CD4-positive, alpha-beta memory T cell (primary cell): Measurements from ENCODE around the gene MAP7. TPM values are rescaled to one million over a fixed set of nuclear protein-coding genes. Genes with fewer than 3 reads are reported as not detected.
"Not testable (repeated sequence)": the region's sequence is repeated elsewhere in the genome, so short reads cannot be mapped to it uniquely, and the experiment has no call there.

ENCODE experiments used
- CTCF ChIA-PET: fragments of 350-600 bp; sonication (Branson Sonifier 250); formaldehyde crosslinking; loops from one replicate; lab custom pipeline; 2021; ENCODE audit warnings: inconsistent platforms; ENCODE audit not compliant: partially characterized antibody; lab: Charles Lee
- POLR2A ChIA-PET: fragments of 350-600 bp; sonication (Branson Sonifier 250); formaldehyde crosslinking; loops from one replicate; lab custom pipeline; 2021; ENCODE audit not compliant: partially characterized antibody; lab: Charles Lee
- DNase-seq, 5 donors: peaks; one replicate each; pipeline versions ENCODE4 v3.0.0 to v3.0.0-alpha.2; 2020 to 2022; ENCODE audit warnings: mixed read lengths in 1 of 5
- H3K27ac ChIP-seq: one replicate; pipeline ENCODE4 v1.7.0; 2013; ENCODE audit warnings: low read depth, low read length
- H3K27me3 ChIP-seq: 2 replicates; pipeline ENCODE4 v1.7.0; 2013; ENCODE audit warnings: mild to moderate bottlenecking, low read length, moderate library complexity; ENCODE audit not compliant: insufficient read depth
- H3K36me3 ChIP-seq: 2 replicates; pipeline ENCODE4 v1.7.0; 2013; ENCODE audit warnings: mild to moderate bottlenecking, low read length, moderate library complexity; ENCODE audit not compliant: insufficient read depth
- H3K4me1 ChIP-seq: 2 replicates; pipeline ENCODE4 v1.7.0; 2013; ENCODE audit warnings: mild to moderate bottlenecking, low read length, moderate library complexity; ENCODE audit not compliant: insufficient read depth
- H3K4me3 ChIP-seq, 2 donors: one replicate each; pipeline ENCODE4 v1.7.0; 2013; ENCODE audit warnings: low read length in 2 of 2, mild to moderate bottlenecking in 1 of 2
- H3K9me3 ChIP-seq, 2 donors: one replicate each; pipeline ENCODE4 v1.7.0; 2013; ENCODE audit warnings: low read length in 2 of 2, control low read depth in 1 of 2; ENCODE audit not compliant: control insufficient read depth in 1 of 2
- H3K27ac Mint-ChIP-seq, 7 donors: one replicate each; pipeline ENCODE4 v1.8.0; 2020 to 2021; ENCODE audit warnings: mixed read lengths in 7 of 7, mild to moderate bottlenecking in 6 of 7, inconsistent platforms in 3 of 7, moderate library complexity in 3 of 7
- H3K27me3 Mint-ChIP-seq, 2 donors: one replicate each; pipeline ENCODE4 v1.8.0; 2020 to 2021; ENCODE audit warnings: mixed read lengths in 2 of 2
- H3K36me3 Mint-ChIP-seq, 2 donors: one replicate each; pipeline ENCODE4 v1.8.0; 2020 to 2021; ENCODE audit warnings: mixed read lengths in 2 of 2, inconsistent platforms in 1 of 2, mild to moderate bottlenecking in 1 of 2
- H3K4me1 Mint-ChIP-seq, 4 donors: one replicate each; pipeline ENCODE4 v1.8.0; 2020 to 2021; ENCODE audit warnings: mixed read lengths in 4 of 4, mild to moderate bottlenecking in 1 of 4
- H3K4me3 Mint-ChIP-seq, 8 donors: one replicate each; pipeline ENCODE4 v1.8.0; 2020 to 2021; ENCODE audit warnings: mixed read lengths in 8 of 8, mild to moderate bottlenecking in 7 of 8, moderate library complexity in 6 of 8, inconsistent platforms in 3 of 8
- H3K9me3 Mint-ChIP-seq, 8 donors: one replicate each; pipeline ENCODE4 v1.8.0; 2020 to 2021; ENCODE audit warnings: mixed read lengths in 8 of 8, mild to moderate bottlenecking in 5 of 8, inconsistent platforms in 3 of 8, moderate library complexity in 1 of 8
- intact Hi-C: fragments of 100-400 bp; cut with micrococcal nuclease; formaldehyde crosslinking; loops from one replicate; pipeline ENCODE4 v1.15.1; 2023
- polyA plus RNA-seq, 2 donors: library from polyadenylated mRNA; unstranded; fragments of 300-500 nt; fragmentation: Illumina TruSeq; gene quantifications; one replicate each; pipeline ENCODE4 v1.2.3, GENCODE V29; 2021
- total RNA-seq, 2 experiments: library from RNA; stranded (reverse); gene quantifications; one replicate each; pipeline ENCODE4 v1.2.3, GENCODE V29; 2021

Gene MAP7
- total and polyA plus RNA-seq, 4 experiments from 2014 or later = 0.55 to 1.5 (median 0.65) TPM

- Mint-ChIP-seq H3K4me3 (no peak overlapping the region), H3K4me1 (no peaks in the 10 kb centered on the region), H3K36me3 (no peaks in the 10 kb centered on the region), H3K27me3 (peaks cover 3 to 7% of the 10 kb centered on the region in 2 donors), H3K27ac (no peak overlapping the region), H3K9me3 (peaks cover 0 to 8% (median 0%) of the 10 kb centered on the region in 8 donors)
- POLR2A ChIA-PET = no interaction called here
- Histone ChIP-seq H3K27ac (no peak overlapping the region), H3K9me3 (no peaks in the 10 kb centered on the region), H3K27me3 (no peaks in the 10 kb centered on the region), H3K4me3 (no peak overlapping the region), H3K36me3 (no peaks in the 10 kb centered on the region), H3K4me1 (no peaks in the 10 kb centered on the region)
- intact Hi-C loops = no loop called here
- CTCF ChIA-PET = no interaction called here
- DNase-seq = no peak
These were observed 151.8 kb downstream of the MAP7 start for GRCh38 chr6:136398453-136398852.

DNA sequence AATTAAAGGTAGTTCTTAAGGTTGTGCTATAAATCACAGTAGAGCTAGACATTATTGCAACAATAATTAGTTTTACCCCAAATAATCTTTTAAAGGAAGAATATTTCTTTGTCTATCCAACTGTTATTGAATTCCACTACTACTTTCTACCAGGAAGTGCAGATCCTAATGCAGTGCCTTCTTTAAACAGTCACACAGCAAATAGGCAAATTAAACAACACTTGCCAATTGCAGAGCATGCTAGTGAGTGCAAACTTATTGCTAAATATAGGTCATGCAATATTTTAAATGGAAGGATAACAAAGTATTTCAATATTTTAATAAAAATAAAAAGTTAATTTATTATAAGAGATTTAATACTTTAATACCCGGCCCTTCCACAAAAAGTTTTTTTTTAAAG lies 153.3 kb downstream of the MAP7 start:
- peaks cover 0 to 8% (median 0%) of the 10 kb centered on the region in 8 donors for H3K9me3 Mint-ChIP-seq
- peaks cover 6% of the 10 kb centered on the region in 2 donors for H3K27me3 Mint-ChIP-seq
- H3K4me1 Mint-ChIP-seq = no peaks in the 10 kb centered on the region
- H3K36me3 Mint-ChIP-seq = no peaks in the 10 kb centered on the region
- intact Hi-C loops = no loop called here
- POLR2A ChIA-PET = no interaction called here
- CTCF ChIA-PET = no interaction called here
- Histone ChIP-seq H3K36me3 (no peaks in the 10 kb centered on the region), H3K4me1 (no peaks in the 10 kb centered on the region), H3K27me3 (no peaks in the 10 kb centered on the region), H3K4me3 (no peak overlapping the region), H3K27ac (no peak overlapping the region), H3K9me3 (no peaks in the 10 kb centered on the region)
- H3K27ac Mint-ChIP-seq = no peak overlapping the region
- H3K4me3 Mint-ChIP-seq = no peak overlapping the region
- no peak for DNase-seq

GRCh38 chr6:136390959-136391358 lies 159.3 kb downstream of the MAP7 start:
- H3K36me3 ChIP-seq, H3K4me1 Mint-ChIP-seq, H3K9me3 Mint-ChIP-seq, H3K27ac Mint-ChIP-seq, DNase-seq, H3K9me3 ChIP-seq, H3K4me3 Mint-ChIP-seq, H3K4me3 ChIP-seq, POLR2A ChIA-PET, H3K27me3 Mint-ChIP-seq, H3K27ac ChIP-seq, CTCF ChIA-PET, intact Hi-C loops, H3K36me3 Mint-ChIP-seq, H3K4me1 ChIP-seq, H3K27me3 ChIP-seq: not testable (repeated sequence)

GRCh38 chr6:136387316-136387715 lies 162.9 kb downstream of the MAP7 start:
- H3K36me3 Mint-ChIP-seq = no peaks in the 10 kb centered on the region
- H3K4me3 Mint-ChIP-seq = no peak overlapping the region
- ChIA-PET POLR2A (no interaction called here), CTCF (no interaction called here)
- Histone ChIP-seq H3K4me3 (no peak overlapping the region), H3K9me3 (no peaks in the 10 kb centered on the region), H3K36me3 (no peaks in the 10 kb centered on the region), H3K27me3 (no peaks in the 10 kb centered on the region), H3K27ac (no peak overlapping the region), H3K4me1 (no peaks in the 10 kb centered on the region)
- H3K4me1 Mint-ChIP-seq = no peaks in the 10 kb centered on the region
- peaks cover 0 to 2% (median 0%) of the 10 kb centered on the region in 8 donors for H3K9me3 Mint-ChIP-seq
- intact Hi-C loops = no loop called here
- DNase-seq = no peak
- H3K27ac Mint-ChIP-seq = no peak overlapping the region
- H3K27me3 Mint-ChIP-seq = no peaks in the 10 kb centered on the region

GRCh38 chr6:136383268-136383937 lies 166.8 kb downstream of the MAP7 start:
- Mint-ChIP-seq H3K4me1 (no peaks in the 10 kb centered on the region), H3K9me3 (peaks cover 0 to 2% (median 0%) of the 10 kb centered on the region in 8 donors), H3K27me3 (no peaks in the 10 kb centered on the region), H3K4me3 (no peak overlapping the region), H3K36me3 (no peaks in the 10 kb centered on the region), H3K27ac (no peak overlapping the region)
- POLR2A ChIA-PET = no interaction called here
- CTCF ChIA-PET = no interaction called here
- no peaks in the 10 kb centered on the region for H3K36me3 ChIP-seq
- no peak for DNase-seq
- intact Hi-C loops = no loop called here
- no peaks in the 10 kb centered on the region for H3K9me3 ChIP-seq
- H3K27ac ChIP-seq = no peak overlapping the region
- no peak overlapping the region for H3K4me3 ChIP-seq
- H3K27me3 ChIP-seq = no peaks in the 10 kb centered on the region
- H3K4me1 ChIP-seq = no peaks in the 10 kb centered on the region

DNA sequence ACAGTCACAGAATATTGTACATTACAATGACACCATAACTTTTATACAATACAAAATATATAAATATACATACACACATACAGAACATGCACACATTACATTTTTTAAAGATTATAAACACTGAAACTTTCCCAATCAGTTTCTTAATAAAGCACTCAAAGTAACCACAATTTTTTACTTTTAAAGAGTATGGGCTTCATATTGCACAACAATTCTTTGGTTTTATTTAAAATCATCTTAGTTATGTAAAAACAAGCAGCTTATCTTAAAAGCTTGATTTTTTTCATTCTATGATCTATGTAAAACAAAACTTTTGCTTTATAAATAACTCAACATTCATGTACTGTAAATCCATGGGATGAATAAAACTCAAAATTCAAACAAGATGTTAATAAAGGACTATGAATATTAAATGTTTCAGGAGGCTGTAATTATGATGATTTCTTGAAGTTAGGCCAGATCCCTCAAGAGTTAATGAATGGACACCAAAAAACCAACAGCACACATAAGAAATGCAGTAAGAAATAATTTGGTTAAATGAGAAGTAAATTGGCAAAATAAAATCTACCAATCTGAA lies 167.5 kb downstream of the MAP7 start:
- H3K4me1 ChIP-seq = no peaks in the 10 kb centered on the region
- ChIA-PET CTCF (no interaction called here), POLR2A (no interaction called here)
- H3K27me3 ChIP-seq = no peaks in the 10 kb centered on the region
- Mint-ChIP-seq H3K27me3 (no peaks in the 10 kb centered on the region), H3K36me3 (no peaks in the 10 kb centered on the region), H3K4me3 (no peak overlapping the region), H3K27ac (no peak overlapping the region), H3K4me1 (no peaks in the 10 kb centered on the region), H3K9me3 (peaks cover 0 to 2% (median 0%) of the 10 kb centered on the region in 8 donors)
- no peaks in the 10 kb centered on the region for H3K36me3 ChIP-seq
- no peak for DNase-seq
- H3K27ac ChIP-seq = no peak overlapping the region
- H3K4me3 ChIP-seq = no peak overlapping the region
- intact Hi-C loops = no loop called here
- H3K9me3 ChIP-seq = no peaks in the 10 kb centered on the region

- peaks cover 2 to 3% of the 10 kb centered on the region in 2 donors for H3K27me3 Mint-ChIP-seq
- Histone ChIP-seq H3K27me3 (peaks cover 4% of the 10 kb centered on the region), H3K9me3 (no peaks in the 10 kb centered on the region), H3K27ac (no peak overlapping the region), H3K4me1 (no peaks in the 10 kb centered on the region), H3K4me3 (no peak overlapping the region), H3K36me3 (no peaks in the 10 kb centered on the region)
- ChIA-PET POLR2A (no interaction called here), CTCF (no interaction called here)
- peaks cover 0 to 2% (median 0%) of the 10 kb centered on the region in 8 donors for H3K9me3 Mint-ChIP-seq
- H3K4me1 Mint-ChIP-seq = no peaks in the 10 kb centered on the region
- intact Hi-C loops = no loop called here
- H3K4me3 Mint-ChIP-seq = no peak overlapping the region
- peaks cover 0 to 4% of the 10 kb centered on the region in 2 donors for H3K36me3 Mint-ChIP-seq
- DNase-seq = no peak
- no peak overlapping the region for H3K27ac Mint-ChIP-seq
These were observed 171.3 kb downstream of the MAP7 start for GRCh38 chr6:136378888-136379287.
